ENCODE results near the gene OR4C6.

Gene OR4C6

DNA sequence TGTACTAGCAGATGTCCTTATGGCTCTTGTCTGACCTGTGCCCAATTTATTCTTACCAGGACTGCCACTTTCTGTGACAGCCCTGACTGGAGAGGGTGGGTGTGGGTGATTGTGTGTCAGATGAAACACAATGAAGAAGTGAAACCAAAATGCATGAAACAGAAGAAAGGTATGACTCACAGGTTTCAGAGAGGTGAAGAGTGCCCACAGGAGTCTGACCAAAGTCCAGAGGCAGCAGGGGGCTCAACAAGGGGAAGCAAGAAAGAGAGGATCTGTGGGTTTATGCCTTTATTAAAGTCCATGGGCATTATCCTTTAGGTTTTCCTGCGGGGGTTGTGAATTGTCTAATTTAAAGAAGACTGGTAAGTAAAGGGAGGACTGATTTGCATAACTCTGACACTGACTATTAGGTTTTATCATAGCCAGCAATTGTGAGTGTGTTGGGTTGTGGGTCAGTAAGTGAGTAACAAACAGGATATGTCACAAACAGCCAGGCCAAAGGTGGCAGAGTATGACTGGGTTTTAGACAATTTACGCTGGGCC, 3.9 kb upstream of the OR4C6 start:
- Histone ChIP-seq H3K4me2 (ENCODE audit: low read depth, low read length, poor library complexity, severe bottlenecking) (no peak overlapping the region), H3K9ac (ENCODE audit: low read length) (no peak overlapping the region), H3K79me2 (ENCODE audit: insufficient read depth, low read length) (no peaks in the 10 kb centered on the region), H3K27ac (ENCODE audit: low read depth, low read length) (no peak overlapping the region), H3K4me3 (ENCODE audit: insufficient read depth, low read length, poor library complexity, severe bottlenecking) (no peak overlapping the region), H4K20me1 (ENCODE audit: low read depth, low read length) (no peaks in the 10 kb centered on the region), H2AFZ (ENCODE audit: low read depth, low read length, severe bottlenecking) (no peak overlapping the region), H3K9me3 (ENCODE audit: insufficient read depth, low read length) (no peaks in the 10 kb centered on the region), H3F3A (ENCODE audit: insufficient read depth) (no peaks in the 10 kb centered on the region), H3K9me2 (replicated peaks; ENCODE audit: insufficient read depth, low read length) (no peaks in the 10 kb centered on the region), H3K27me3 (ENCODE audit: low read length) (no peaks in the 10 kb centered on the region), H3K36me3 (ENCODE audit: low read length) (no peaks in the 10 kb centered on the region)
- TF ChIP-seq, protein P1, sequence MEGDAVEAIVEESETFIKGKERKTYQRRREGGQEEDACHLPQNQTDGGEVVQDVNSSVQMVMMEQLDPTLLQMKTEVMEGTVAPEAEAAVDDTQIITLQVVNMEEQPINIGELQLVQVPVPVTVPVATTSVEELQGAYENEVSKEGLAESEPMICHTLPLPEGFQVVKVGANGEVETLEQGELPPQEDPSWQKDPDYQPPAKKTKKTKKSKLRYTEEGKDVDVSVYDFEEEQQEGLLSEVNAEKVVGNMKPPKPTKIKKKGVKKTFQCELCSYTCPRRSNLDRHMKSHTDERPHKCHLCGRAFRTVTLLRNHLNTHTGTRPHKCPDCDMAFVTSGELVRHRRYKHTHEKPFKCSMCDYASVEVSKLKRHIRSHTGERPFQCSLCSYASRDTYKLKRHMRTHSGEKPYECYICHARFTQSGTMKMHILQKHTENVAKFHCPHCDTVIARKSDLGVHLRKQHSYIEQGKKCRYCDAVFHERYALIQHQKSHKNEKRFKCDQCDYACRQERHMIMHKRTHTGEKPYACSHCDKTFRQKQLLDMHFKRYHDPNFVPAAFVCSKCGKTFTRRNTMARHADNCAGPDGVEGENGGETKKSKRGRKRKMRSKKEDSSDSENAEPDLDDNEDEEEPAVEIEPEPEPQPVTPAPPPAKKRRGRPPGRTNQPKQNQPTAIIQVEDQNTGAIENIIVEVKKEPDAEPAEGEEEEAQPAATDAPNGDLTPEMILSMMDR (IDR thresholded peaks at IDR 0.05; ENCODE audit: insufficient read depth, low read length, poor library complexity, severe bottlenecking): no peak
- no peak for TF ChIP-seq EZH2phosphoT487 (conservative IDR thresholded peaks at IDR 0.05; ENCODE audit: low read length)

DNA sequence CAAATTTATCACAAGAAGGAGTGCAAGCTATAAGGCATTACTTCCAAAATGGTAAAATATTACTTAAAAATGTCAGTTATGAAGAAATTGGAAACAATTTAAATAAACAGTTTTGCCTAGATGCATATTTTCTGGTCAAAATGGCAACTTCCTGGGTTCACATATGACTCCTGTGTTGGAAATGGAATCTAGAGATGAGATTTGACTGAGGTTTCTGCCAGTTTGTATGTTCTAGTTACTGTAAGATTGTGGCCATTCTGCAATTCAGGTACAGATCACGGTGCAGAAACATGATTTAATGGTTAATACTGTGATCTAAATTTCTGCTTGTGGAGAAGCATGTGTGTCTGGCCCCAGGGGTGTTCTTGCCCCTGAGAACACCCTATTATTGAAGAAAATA, 3.4 kb upstream of the OR4C6 start:
- no peak for TF ChIP-seq EZH2phosphoT487 (conservative IDR thresholded peaks at IDR 0.05; ENCODE audit: low read length)
- TF ChIP-seq, protein P1 (IDR thresholded peaks at IDR 0.05; ENCODE audit: insufficient read depth, low read length, poor library complexity, severe bottlenecking): no peak
- H3K27ac ChIP-seq (ENCODE audit: low read depth, low read length): no peak overlapping the region
- no peak overlapping the region for H3K9ac ChIP-seq (ENCODE audit: low read length)
- no peaks in the 10 kb centered on the region for H3K9me2 ChIP-seq (replicated peaks; ENCODE audit: insufficient read depth, low read length)
- no peaks in the 10 kb centered on the region for H3F3A ChIP-seq (ENCODE audit: insufficient read depth)
- H3K9me3 ChIP-seq (ENCODE audit: insufficient read depth, low read length): no peaks in the 10 kb centered on the region
- H3K4me2 ChIP-seq (ENCODE audit: low read depth, low read length, poor library complexity, severe bottlenecking): no peak overlapping the region
- H4K20me1 ChIP-seq (ENCODE audit: low read depth, low read length): no peaks in the 10 kb centered on the region
- H3K79me2 ChIP-seq (ENCODE audit: insufficient read depth, low read length): no peaks in the 10 kb centered on the region
- H3K36me3 ChIP-seq (ENCODE audit: low read length): no peaks in the 10 kb centered on the region
- H3K27me3 ChIP-seq (ENCODE audit: low read length): no peaks in the 10 kb centered on the region
- no peak overlapping the region for H3K4me3 ChIP-seq (ENCODE audit: insufficient read depth, low read length, poor library complexity, severe bottlenecking)
- no peak overlapping the region for H2AFZ ChIP-seq (ENCODE audit: low read depth, low read length, severe bottlenecking)

DNA sequence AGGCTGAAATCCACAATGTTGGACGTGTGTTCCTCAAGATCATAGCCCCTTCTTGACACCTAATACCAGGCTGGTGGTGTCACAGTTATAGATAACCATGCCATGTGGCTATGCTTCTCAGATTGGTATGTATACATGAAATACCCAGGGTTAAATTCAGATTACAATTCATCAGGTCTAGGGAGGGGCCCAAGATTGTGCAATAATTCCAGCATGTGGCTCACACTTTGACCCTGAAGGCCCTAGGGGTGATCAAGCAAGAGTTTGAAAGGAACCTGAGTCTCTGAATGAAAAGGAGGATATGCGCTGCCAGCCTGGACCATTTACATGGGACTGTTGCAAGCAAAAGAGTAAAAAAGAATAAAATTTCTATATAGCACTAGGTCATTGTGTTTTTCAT, 7.4 kb downstream of the OR4C6 start:
- Histone ChIP-seq H3K27ac (ENCODE audit: low read depth, low read length) (no peak overlapping the region), H3K79me2 (ENCODE audit: insufficient read depth, low read length) (no peaks in the 10 kb centered on the region), H3K36me3 (ENCODE audit: low read length) (no peaks in the 10 kb centered on the region), H4K20me1 (ENCODE audit: low read depth, low read length) (no peaks in the 10 kb centered on the region), H3K9ac (ENCODE audit: low read length) (no peak overlapping the region), H3F3A (ENCODE audit: insufficient read depth) (no peaks in the 10 kb centered on the region), H3K4me3 (ENCODE audit: insufficient read depth, low read length, poor library complexity, severe bottlenecking) (no peak overlapping the region), H3K4me2 (ENCODE audit: low read depth, low read length, poor library complexity, severe bottlenecking) (no peak overlapping the region), H2AFZ (ENCODE audit: low read depth, low read length, severe bottlenecking) (no peak overlapping the region), H3K27me3 (ENCODE audit: low read length) (no peaks in the 10 kb centered on the region), H3K9me2 (replicated peaks; ENCODE audit: insufficient read depth, low read length) (0 out of 2 replicates have a peak, but pooled peaks cover 3% of the 10 kb centered on the region), H3K9me3 (ENCODE audit: insufficient read depth, low read length) (no peaks in the 10 kb centered on the region)
- TF ChIP-seq, protein P1 (IDR thresholded peaks at IDR 0.05; ENCODE audit: insufficient read depth, low read length, poor library complexity, severe bottlenecking): no peak
- no peak for TF ChIP-seq EZH2phosphoT487 (conservative IDR thresholded peaks at IDR 0.05; ENCODE audit: low read length)
